Upper lobe of left lung (tissue), 6 donors: ENCODE results near the gene PODXL2. TPM values are rescaled to one million over a fixed set of nuclear protein-coding genes. Genes with fewer than 3 reads are reported as not detected.

Source experiments
- ATAC-seq, 2 donors: fragments of 200-7000 bp; cut with Tn5 transposase; one replicate each; pipeline ENCODE4 v1.9.1; 2022; ENCODE audit warnings: mild to moderate bottlenecking in 2 of 2, moderate library complexity in 2 of 2; ENCODE audit not compliant: low FRiP score in 2 of 2
- DNase-seq, 2 donors: peaks; one replicate each; pipeline ENCODE4 v3.0.0-alpha.2; 2019 to 2020
- H3K27ac ChIP-seq, 4 donors: fragments of 200-600 bp; sonication (generic); one replicate each; pipeline ENCODE4 v1.5.1; 2016 to 2019
- H3K27me3 ChIP-seq, 4 donors: fragments of 200-600 bp; sonication (generic); one replicate each; pipeline ENCODE4 v1.5.1; 2017 to 2019
- H3K36me3 ChIP-seq, 4 donors: fragments of 200-600 bp; sonication (generic); one replicate each; pipeline ENCODE4 v1.5.1; 2016 to 2019
- H3K4me1 ChIP-seq, 4 donors: fragments of 200-600 bp; sonication (generic); one replicate each; pipeline ENCODE4 v1.5.1; 2018 to 2019
- H3K4me3 ChIP-seq, 4 donors: fragments of 200-600 bp; sonication (generic); one replicate each; pipeline ENCODE4 v1.5.1; 2017 to 2019; ENCODE audit warnings: mild to moderate bottlenecking in 2 of 4, moderate library complexity in 1 of 4
- H3K9me3 ChIP-seq, 4 donors: fragments of 200-600 bp; sonication (generic); one replicate each; pipeline ENCODE4 v1.5.1; 2018 to 2019
- EP300 ChIP-seq, 4 donors: sonication (generic); formaldehyde crosslinking; IDR thresholded peaks; one replicate each; pipeline ENCODE4 v1.5.1; 2017; ENCODE audit warnings: antibody characterized with exemption in 4 of 4, control low read depth in 2 of 4
- POLR2A ChIP-seq, 4 donors: fragments of 450-650 bp; IDR thresholded peaks; one replicate each; pipeline ENCODE4 v1.5.1; 2016 to 2017; ENCODE audit warnings: antibody characterized with exemption in 4 of 4, mild to moderate bottlenecking in 2 of 4
- POLR2AphosphoS5 ChIP-seq, 2 donors: sonication (generic); formaldehyde crosslinking; IDR thresholded peaks; one replicate each; pipeline ENCODE4 v1.5.1; 2017; ENCODE audit warnings: antibody characterized with exemption in 2 of 2
- WGBS, 2 donors: methylation state at CpG; one replicate each; pipeline ENCODE4 v1.1.5; 2017 to 2018; 5-methylcytosine and 5-hydroxymethylcytosine counted together
- total RNA-seq, 6 donors: library from RNA; depleted of rRNA in 4 of 6; stranded (reverse); fragments of >200 nt in 4 of 6; gene quantifications; one replicate each; pipeline versions ENCODE4 v1.1.0 to v1.2.1, GENCODE V29; 2016 to 2021
- TF ChIP-seq, protein P1 (sequence below), 6 experiments: fragments of 450-650 bp in 4 of 6; fragments of 200-600 bp in 2 of 6; sonication (generic) in 2 of 6; IDR thresholded peaks; one replicate each; pipeline ENCODE4 v1.5.1; 2016 to 2019; ENCODE audit warnings: antibody characterized with exemption in 6 of 6
- donor health status: DM: no; HTN: no; CAD: no; lungs with moderate emphysema.
- donor health status: DM: no; HTN: yes; CAD: no; lungs with severe emphysema.

The PODXL2 gene
- total RNA-seq, 6 donors from 2014 or later, result 1.0 to 5.1 (median 3.5) TPM

DNA sequence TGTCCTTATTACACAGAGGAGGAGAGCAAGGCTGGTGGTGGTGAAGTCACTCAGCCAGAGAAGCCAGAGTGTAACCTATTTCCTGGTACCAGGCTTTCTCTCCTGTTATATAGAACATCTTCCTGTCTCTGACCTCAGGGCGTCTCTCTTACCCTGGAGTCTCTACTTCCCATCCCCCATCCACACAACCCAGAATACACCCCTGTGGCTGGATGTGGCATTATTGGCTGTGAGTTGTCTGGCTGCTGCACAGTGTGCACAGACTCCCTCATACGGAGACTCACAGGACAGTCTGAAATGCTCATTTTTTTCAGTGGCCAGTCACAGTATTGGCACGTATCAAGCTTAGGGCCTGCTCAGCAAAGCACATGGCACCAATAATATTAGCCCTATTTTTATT lies 8.6 kb downstream of the PODXL2 start:
- H3K9me3 ChIP-seq, result no peaks in the 10 kb centered on the region
- no peaks in the 10 kb centered on the region for H3K4me1 ChIP-seq
- H3K27ac ChIP-seq, result no peak overlapping the region
- no peak for TF ChIP-seq POLR2AphosphoS5 (IDR thresholded peaks at IDR 0.05)
- no peak for TF ChIP-seq POLR2A (IDR thresholded peaks at IDR 0.05)
- TF ChIP-seq, protein P1, sequence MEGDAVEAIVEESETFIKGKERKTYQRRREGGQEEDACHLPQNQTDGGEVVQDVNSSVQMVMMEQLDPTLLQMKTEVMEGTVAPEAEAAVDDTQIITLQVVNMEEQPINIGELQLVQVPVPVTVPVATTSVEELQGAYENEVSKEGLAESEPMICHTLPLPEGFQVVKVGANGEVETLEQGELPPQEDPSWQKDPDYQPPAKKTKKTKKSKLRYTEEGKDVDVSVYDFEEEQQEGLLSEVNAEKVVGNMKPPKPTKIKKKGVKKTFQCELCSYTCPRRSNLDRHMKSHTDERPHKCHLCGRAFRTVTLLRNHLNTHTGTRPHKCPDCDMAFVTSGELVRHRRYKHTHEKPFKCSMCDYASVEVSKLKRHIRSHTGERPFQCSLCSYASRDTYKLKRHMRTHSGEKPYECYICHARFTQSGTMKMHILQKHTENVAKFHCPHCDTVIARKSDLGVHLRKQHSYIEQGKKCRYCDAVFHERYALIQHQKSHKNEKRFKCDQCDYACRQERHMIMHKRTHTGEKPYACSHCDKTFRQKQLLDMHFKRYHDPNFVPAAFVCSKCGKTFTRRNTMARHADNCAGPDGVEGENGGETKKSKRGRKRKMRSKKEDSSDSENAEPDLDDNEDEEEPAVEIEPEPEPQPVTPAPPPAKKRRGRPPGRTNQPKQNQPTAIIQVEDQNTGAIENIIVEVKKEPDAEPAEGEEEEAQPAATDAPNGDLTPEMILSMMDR (IDR thresholded peaks at IDR 0.05), result no peak
- no peak for TF ChIP-seq EP300 (IDR thresholded peaks at IDR 0.05)
- 67 to 69% methylated on average over 3 of the region's 3 CpGs for WGBS, 2 donors
- ATAC-seq, result no peak
- no peaks in the 10 kb centered on the region for H3K36me3 ChIP-seq
- H3K4me3 ChIP-seq, result no peak overlapping the region
- no peak for DNase-seq
- no peaks in the 10 kb centered on the region for H3K27me3 ChIP-seq

DNA sequence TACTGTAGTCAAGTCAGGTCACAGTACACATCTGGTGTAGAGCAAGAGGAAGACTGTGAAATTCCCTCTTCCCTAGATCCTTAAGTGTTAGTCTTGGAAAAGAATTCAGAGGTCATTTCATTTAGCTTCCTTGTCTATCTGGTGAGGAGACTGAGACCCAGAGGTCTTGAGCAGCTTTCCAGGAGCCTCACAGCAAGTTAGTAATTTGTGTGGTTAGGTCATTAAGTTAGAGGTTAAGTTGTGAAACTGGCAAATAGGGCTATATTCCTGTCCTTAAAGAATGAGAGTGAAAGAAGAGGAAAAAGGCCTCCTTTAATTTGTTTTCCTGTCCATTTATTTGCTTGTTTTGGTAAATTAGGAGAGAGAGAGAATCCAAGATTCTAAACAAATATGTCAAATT lies 9.0 kb downstream of the PODXL2 start:
- Histone ChIP-seq H3K4me1 (no peaks in the 10 kb centered on the region), H3K27me3 (no peaks in the 10 kb centered on the region), H3K4me3 (no peak overlapping the region), H3K9me3 (no peaks in the 10 kb centered on the region), H3K27ac (no peak overlapping the region), H3K36me3 (no peaks in the 10 kb centered on the region)
- ATAC-seq (no peak), DNase-seq (no peak)
- TF ChIP-seq EP300 (IDR thresholded peaks at IDR 0.05) (no peak), POLR2AphosphoS5 (IDR thresholded peaks at IDR 0.05) (no peak), POLR2A (IDR thresholded peaks at IDR 0.05) (no peak)
- TF ChIP-seq, protein P1 (IDR thresholded peaks at IDR 0.05), result no peak

DNA sequence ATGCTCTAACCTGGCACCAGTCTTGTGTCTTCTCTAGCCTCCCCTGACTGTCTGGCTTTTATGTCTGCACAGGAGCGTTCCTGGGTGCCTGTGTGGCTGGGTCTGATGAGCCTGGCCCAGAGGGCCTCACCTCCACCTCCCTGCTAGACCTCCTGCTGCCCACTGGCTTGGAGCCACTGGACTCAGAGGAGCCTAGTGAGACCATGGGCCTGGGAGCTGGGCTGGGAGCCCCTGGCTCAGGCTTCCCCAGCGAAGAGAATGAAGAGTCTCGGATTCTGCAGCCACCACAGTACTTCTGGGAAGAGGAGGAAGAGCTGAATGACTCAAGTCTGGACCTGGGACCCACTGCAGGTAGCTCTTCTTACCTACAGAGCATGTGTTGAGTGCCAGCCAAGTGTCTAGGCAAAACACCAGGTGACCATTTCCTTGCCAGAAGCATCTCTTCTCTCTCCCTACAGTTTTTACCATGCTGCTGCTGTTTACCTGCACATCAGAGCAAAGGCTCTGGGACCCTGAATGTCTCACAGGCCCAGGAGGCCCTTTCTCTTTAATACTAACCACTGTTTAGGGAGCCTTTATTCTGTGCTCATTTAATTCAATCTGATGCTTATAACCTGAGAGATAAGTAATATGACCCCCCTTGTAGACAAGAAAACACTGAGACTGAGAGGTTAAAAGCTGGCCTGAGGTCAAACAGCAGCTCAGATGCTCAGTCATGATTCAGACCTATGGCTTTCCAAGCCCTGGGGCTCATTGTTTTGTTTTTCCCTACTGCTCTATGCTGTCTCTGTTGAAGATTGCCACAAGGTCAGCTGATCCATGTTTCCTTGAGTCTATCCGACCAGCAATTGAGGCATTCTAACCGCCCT lies 10.4 kb downstream of the PODXL2 start:
- Histone ChIP-seq H3K4me3 (no peak overlapping the region), H3K4me1 (no peaks in the 10 kb centered on the region), H3K9me3 (no peaks in the 10 kb centered on the region), H3K27me3 (no peaks in the 10 kb centered on the region), H3K36me3 (no peaks in the 10 kb centered on the region), H3K27ac (no peak overlapping the region)
- 83 to 92% methylated on average over 5 of the region's 5 CpGs for WGBS, 2 donors
- no peak for DNase-seq
- TF ChIP-seq EP300 (IDR thresholded peaks at IDR 0.05), result no peak
- no peak for TF ChIP-seq POLR2A (IDR thresholded peaks at IDR 0.05)
- TF ChIP-seq, protein P1 (IDR thresholded peaks at IDR 0.05), result no peak
- TF ChIP-seq POLR2AphosphoS5 (IDR thresholded peaks at IDR 0.05), result no peak
- no peak for ATAC-seq

DNA sequence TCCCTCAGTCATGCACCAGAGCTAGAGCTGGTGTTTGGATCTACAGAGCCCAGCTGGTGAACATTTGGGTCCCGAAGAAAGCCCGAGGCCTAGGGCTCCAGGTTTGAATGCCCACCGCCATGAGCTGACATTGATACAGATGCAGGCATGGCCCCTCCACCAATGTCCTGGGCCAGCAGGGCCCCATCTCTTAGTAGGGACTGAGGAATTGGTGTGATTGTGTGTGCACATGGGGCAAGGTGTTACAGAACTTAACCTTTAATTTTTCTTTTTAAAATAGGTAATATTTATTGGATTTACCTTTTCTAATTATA lies 11.0 kb downstream of the PODXL2 start:
- DNase-seq (no peak), ATAC-seq (no peak)
- Histone ChIP-seq H3K27me3 (no peaks in the 10 kb centered on the region), H3K4me1 (no peaks in the 10 kb centered on the region), H3K4me3 (no peak overlapping the region), H3K9me3 (no peaks in the 10 kb centered on the region), H3K36me3 (no peaks in the 10 kb centered on the region), H3K27ac (no peak overlapping the region)
- 97 to 100% methylated on average over 3 of the region's 3 CpGs for WGBS, 2 donors
- TF ChIP-seq POLR2A (IDR thresholded peaks at IDR 0.05), result no peak
- TF ChIP-seq EP300 (IDR thresholded peaks at IDR 0.05), result no peak
- no peak for TF ChIP-seq POLR2AphosphoS5 (IDR thresholded peaks at IDR 0.05)
- TF ChIP-seq, protein P1 (IDR thresholded peaks at IDR 0.05), result no peak
